Activated CD4-positive, alpha-beta T cell treated with anti-CD3 and anti-CD28 coated beads, Interleukin-2, amount 50 U/mL, for 4 hours (primary cell): ENCODE measurements around the gene CCDC102B.
"Not testable (repeated sequence)": the region's sequence is repeated elsewhere in the genome, so short reads cannot be mapped to it uniquely, and the experiment has no call there.

Experiments used
- DNase-seq, 2 experiments: peaks; one replicate each; pipeline ENCODE4 v3.0.0-alpha.2; 2020

CCDC102B gene

GRCh38 chr18:68830256-68831045 lies 32.6 kb downstream of the CCDC102B start:
- no peak for DNase-seq

- DNase-seq: no peak
Measured at GRCh38 chr18:68833756-68834155, 35.9 kb downstream of the CCDC102B start.

GRCh38 chr18:68837665-68838451 lies 40.0 kb downstream of the CCDC102B start:
- DNase-seq: no peak

GRCh38 chr18:68839701-68840100 lies 41.8 kb downstream of the CCDC102B start:
- no peak for DNase-seq

- DNase-seq: no peak
Measured at GRCh38 chr18:68840554-68841263, 42.8 kb downstream of the CCDC102B start.

GRCh38 chr18:68841301-68841700 lies 43.4 kb downstream of the CCDC102B start:
- DNase-seq: no peak

- no peak for DNase-seq
Measured at GRCh38 chr18:68842951-68843350, 45.1 kb downstream of the CCDC102B start.

GRCh38 chr18:68843473-68844089 lies 45.7 kb downstream of the CCDC102B start:
- no peak for DNase-seq

GRCh38 chr18:68847219-68847837 lies 49.4 kb downstream of the CCDC102B start:
- DNase-seq: no peak

GRCh38 chr18:68848242-68848641 lies 50.4 kb downstream of the CCDC102B start:
- DNase-seq: no peak

- no peak for DNase-seq
Measured at GRCh38 chr18:68854786-68855391, 57.0 kb downstream of the CCDC102B start.

- DNase-seq: no peak
Measured at GRCh38 chr18:68855491-68855890, 57.6 kb downstream of the CCDC102B start.

- no peak for DNase-seq
Measured at GRCh38 chr18:68861365-68861764, 63.5 kb downstream of the CCDC102B start.

GRCh38 chr18:68865021-68865420 lies 67.1 kb downstream of the CCDC102B start:
- DNase-seq: no peak

- DNase-seq: no peak
Measured at GRCh38 chr18:68865503-68865902, 67.6 kb downstream of the CCDC102B start.

GRCh38 chr18:68873003-68873402 lies 75.1 kb downstream of the CCDC102B start:
- no peak for DNase-seq

- no peak for DNase-seq
Measured at GRCh38 chr18:68874361-68874760, 76.5 kb downstream of the CCDC102B start.

- not testable (repeated sequence) for DNase-seq
Measured at GRCh38 chr18:68879947-68880346, 82.1 kb downstream of the CCDC102B start.

- no peak for DNase-seq
Measured at GRCh38 chr18:68887410-68887809, 89.5 kb downstream of the CCDC102B start.

GRCh38 chr18:68893354-68893753 lies 95.5 kb downstream of the CCDC102B start:
- DNase-seq: no peak

GRCh38 chr18:68897286-68897685 lies 99.4 kb downstream of the CCDC102B start:
- DNase-seq: no peak

- DNase-seq: no peak
Measured at GRCh38 chr18:68909579-68909978, 111.7 kb downstream of the CCDC102B start.
